Sigmoid colon (tissue), 7 donors: Measurements from ENCODE around the gene TSNAXIP1. TPM values are rescaled to one million over a fixed set of nuclear protein-coding genes. Genes with fewer than 3 reads are reported as not detected.

ENCODE experiments used
- DNase-seq: peaks from one replicate; pipeline ENCODE4 v3.0.0-alpha.2; 2019
- H3K27ac ChIP-seq, 4 donors: fragments of 200-600 bp; sonication (generic); one replicate each; pipeline ENCODE4 v1.5.1; 2016 to 2019; ENCODE audit warnings: mild to moderate bottlenecking in 1 of 4
- H3K27me3 ChIP-seq, 3 donors: fragments of 200-600 bp; sonication (generic); one replicate each; pipeline ENCODE4 v1.5.1; 2019; ENCODE audit warnings: mild to moderate bottlenecking in 1 of 3
- H3K36me3 ChIP-seq, 4 donors: fragments of 200-600 bp; sonication (generic); one replicate each; pipeline ENCODE4 v1.5.1; 2016 to 2019
- H3K4me1 ChIP-seq, 4 donors: fragments of 200-600 bp; sonication (generic); one replicate each; pipeline ENCODE4 v1.5.1; 2017 to 2019
- H3K4me3 ChIP-seq, 4 donors: fragments of 200-600 bp; sonication (generic); one replicate each; pipeline ENCODE4 v1.5.1; 2017 to 2019; ENCODE audit warnings: mild to moderate bottlenecking in 2 of 4, moderate library complexity in 1 of 4
- H3K9me3 ChIP-seq, 4 donors: fragments of 200-600 bp in 3 of 4; sonication (generic) in 3 of 4; one replicate each; pipeline versions ENCODE4 v1.5.1 to v1.6.1; 2013 to 2019
- EP300 ChIP-seq, 4 donors: sonication (generic); formaldehyde crosslinking; IDR thresholded peaks; one replicate each; pipeline ENCODE4 v1.6.1; 2017; ENCODE audit warnings: antibody characterized with exemption in 4 of 4
- POLR2A ChIP-seq, 2 donors: fragments of 450-650 bp; IDR thresholded peaks; one replicate each; pipeline ENCODE4 v1.6.1; 2016; ENCODE audit warnings: antibody characterized with exemption in 2 of 2, mild to moderate bottlenecking in 2 of 2, moderate library complexity in 2 of 2
- POLR2AphosphoS5 ChIP-seq, 4 donors: sonication (generic); formaldehyde crosslinking; IDR thresholded peaks; one replicate each; pipeline ENCODE4 v1.6.1; 2017; ENCODE audit warnings: antibody characterized with exemption in 4 of 4
- WGBS, 2 donors: extraction: QIAGEN DNeasy Blood & Tissue Kit; methylation state at CpG; one replicate each; pipeline ENCODE4 v1.1.7; 2013; 5-methylcytosine and 5-hydroxymethylcytosine counted together
- intact Hi-C: fragments of 100-400 bp; cut with DNase I; formaldehyde crosslinking; loops from one replicate; pipeline ENCODE4 v1.15.1; 2023
- polyA plus RNA-seq, 3 donors: library from polyadenylated mRNA; stranded (reverse); fragments of 200-250 nt; gene quantifications; one replicate each; pipeline ENCODE4 v1.2.3, GENCODE V29; 2013
- small RNA-seq, 3 donors: library from RNA; depleted of rRNA; stranded (forward); fragments of <200 nt; gene quantifications; one replicate each; pipeline ENCODE3, GENCODE V24; 2016
- total RNA-seq, 4 donors: library from RNA; depleted of rRNA; stranded (reverse); fragments of >200 nt; gene quantifications; one replicate each; pipeline ENCODE4 v1.1.0, GENCODE V29; 2016
- TF ChIP-seq, protein P1 (sequence below), 4 experiments: fragments of 450-650 bp in 3 of 4; fragments of 200-600 bp in 1 of 4; IDR thresholded peaks; one replicate each; pipeline ENCODE4 v1.5.1; 2016 to 2019; ENCODE audit warnings: antibody characterized with exemption in 4 of 4, mild to moderate bottlenecking in 3 of 4, moderate library complexity in 2 of 4
- donor health status: healthy with polysubstance abuse.
- donor health status: Bipolar disorder and iron deficiency.
- donor health status: healthy.

Gene TSNAXIP1
- total and polyA plus RNA-seq, 7 donors = 0.60 to 2.9 (median 1.4) TPM; not detected in 1

- peaks cover 19 to 61% (median 27%) of the 10 kb centered on the region in 4 donors for H3K36me3 ChIP-seq
- H3K4me3 ChIP-seq = peak overlapping the region; percentile 68 to 98 (median 84)
- H3K27me3 ChIP-seq = no peaks in the 10 kb centered on the region
- intact Hi-C loops = no loop called here
- no peak for TF ChIP-seq POLR2A (IDR thresholded peaks at IDR 0.05)
- no peak for TF ChIP-seq POLR2AphosphoS5 (IDR thresholded peaks at IDR 0.05)
- TF ChIP-seq EP300 (IDR thresholded peaks at IDR 0.05) = no peak
- TF ChIP-seq, protein P1, sequence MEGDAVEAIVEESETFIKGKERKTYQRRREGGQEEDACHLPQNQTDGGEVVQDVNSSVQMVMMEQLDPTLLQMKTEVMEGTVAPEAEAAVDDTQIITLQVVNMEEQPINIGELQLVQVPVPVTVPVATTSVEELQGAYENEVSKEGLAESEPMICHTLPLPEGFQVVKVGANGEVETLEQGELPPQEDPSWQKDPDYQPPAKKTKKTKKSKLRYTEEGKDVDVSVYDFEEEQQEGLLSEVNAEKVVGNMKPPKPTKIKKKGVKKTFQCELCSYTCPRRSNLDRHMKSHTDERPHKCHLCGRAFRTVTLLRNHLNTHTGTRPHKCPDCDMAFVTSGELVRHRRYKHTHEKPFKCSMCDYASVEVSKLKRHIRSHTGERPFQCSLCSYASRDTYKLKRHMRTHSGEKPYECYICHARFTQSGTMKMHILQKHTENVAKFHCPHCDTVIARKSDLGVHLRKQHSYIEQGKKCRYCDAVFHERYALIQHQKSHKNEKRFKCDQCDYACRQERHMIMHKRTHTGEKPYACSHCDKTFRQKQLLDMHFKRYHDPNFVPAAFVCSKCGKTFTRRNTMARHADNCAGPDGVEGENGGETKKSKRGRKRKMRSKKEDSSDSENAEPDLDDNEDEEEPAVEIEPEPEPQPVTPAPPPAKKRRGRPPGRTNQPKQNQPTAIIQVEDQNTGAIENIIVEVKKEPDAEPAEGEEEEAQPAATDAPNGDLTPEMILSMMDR (IDR thresholded peaks at IDR 0.05) = no peak
- peak overlapping the region; percentile 81 to 92 (median 86) for H3K27ac ChIP-seq
- H3K9me3 ChIP-seq = no peaks in the 10 kb centered on the region
- peaks cover 0 to 38% (median 33%) of the 10 kb centered on the region in 4 donors for H3K4me1 ChIP-seq
- 4 to 12% methylated on average over 23 of the region's 23 CpGs for WGBS, 2 donors
- DNase-seq = no peak
These were observed 67.0 kb downstream of the TSNAXIP1 start for GRCh38 chr16:67873435-67874370.

GRCh38 chr16:67874372-67874771 is 67.7 kb downstream of the TSNAXIP1 start:
- Histone ChIP-seq H3K4me1 (peaks cover 0 to 38% (median 33%) of the 10 kb centered on the region in 4 donors), H3K36me3 (peaks cover 26 to 61% (median 33%) of the 10 kb centered on the region in 4 donors), H3K9me3 (no peaks in the 10 kb centered on the region), H3K27ac (no peak overlapping the region), H3K27me3 (no peaks in the 10 kb centered on the region), H3K4me3 (peak overlapping the region in 2 of 4 donors; percentile 80 to 89)
- intact Hi-C loops = no loop called here
- WGBS, 2 donors = 40 to 76% methylated on average over 3 of the region's 3 CpGs
- DNase-seq = no peak
- no peak for TF ChIP-seq EP300 (IDR thresholded peaks at IDR 0.05)
- TF ChIP-seq POLR2AphosphoS5 (IDR thresholded peaks at IDR 0.05) = no peak
- no peak for TF ChIP-seq POLR2A (IDR thresholded peaks at IDR 0.05)

GRCh38 chr16:67877064-67877463 is 70.4 kb downstream of the TSNAXIP1 start:
- WGBS, 2 donors = 96 to 97% methylated on average over 11 of the region's 11 CpGs
- TF ChIP-seq, protein P1 (IDR thresholded peaks at IDR 0.05) = no peak
- TF ChIP-seq EP300 (IDR thresholded peaks at IDR 0.05) (no peak), POLR2AphosphoS5 (IDR thresholded peaks at IDR 0.05) (no peak), POLR2A (IDR thresholded peaks at IDR 0.05) (no peak)

More at GRCh38 chr16:67877064-67877463, 70.4 kb downstream of the TSNAXIP1 start:
- no peak for DNase-seq
- Histone ChIP-seq H3K9me3 (no peaks in the 10 kb centered on the region), H3K4me1 (peaks cover 0 to 38% (median 33%) of the 10 kb centered on the region in 4 donors), H3K4me3 (no peak overlapping the region), H3K27ac (no peak overlapping the region), H3K36me3 (peaks cover 52 to 63% (median 56%) of the 10 kb centered on the region in 4 donors), H3K27me3 (no peaks in the 10 kb centered on the region)
- intact Hi-C loops = no loop called here

Small RNA genes within 50 kb of the gene (small RNA-seq; reads per million reads assigned to genes)
- 0 reads per million in 3 donors for gene AC040162.2

Other genes starting within 250 kb of the TSNAXIP1 start
- gene CTCF, start 244.4 kb upstream of the TSNAXIP1 start, total RNA-seq = 10 to 100 TPM; 29.2 to 45.7 (median 35.8) TPM
- gene CTCF, start 244.4 kb upstream of the TSNAXIP1 start, polyA plus RNA-seq = 10 to 100 TPM; 25.8 to 28.8 (median 27.5) TPM
- gene CARMIL2, start 161.7 kb upstream of the TSNAXIP1 start, total RNA-seq = 1 to 10 TPM in 1 of 4 donors, under 1 TPM in 3; 0.36 to 1.5 (median 0.75) TPM
- gene CARMIL2, start 161.7 kb upstream of the TSNAXIP1 start, polyA plus RNA-seq = 10 to 100 TPM in 1 of 3 donors, under 1 TPM in 1, not detected in 1; 0.23 to 20.7 TPM
- 10 to 100 TPM; 13.9 to 20.6 (median 18.7) TPM for gene ACD, start 146.6 kb upstream of the TSNAXIP1 start, total RNA-seq
- gene ACD, start 146.6 kb upstream of the TSNAXIP1 start, polyA plus RNA-seq = 10 to 100 TPM in 1 of 3 donors, 1 to 10 TPM in 2; 7.4 to 19.3 (median 9.6) TPM
- gene PARD6A, start 145.9 kb upstream of the TSNAXIP1 start, total RNA-seq = 10 to 100 TPM; 12.8 to 16.6 (median 14.0) TPM
- gene PARD6A, start 145.9 kb upstream of the TSNAXIP1 start, polyA plus RNA-seq = 1 to 10 TPM; 4.2 to 8.3 (median 4.4) TPM
- gene ENKD1, start 140.1 kb upstream of the TSNAXIP1 start, total RNA-seq = 10 to 100 TPM; 21.0 to 27.0 (median 23.2) TPM
- 10 to 100 TPM in 1 of 3 donors, 1 to 10 TPM in 2; 6.9 to 16.2 (median 9.0) TPM for gene ENKD1, start 140.1 kb upstream of the TSNAXIP1 start, polyA plus RNA-seq
- gene C16orf86, start 140.1 kb upstream of the TSNAXIP1 start, total RNA-seq = 10 to 100 TPM in 3 of 4 donors, 1 to 10 TPM in 1; 8.6 to 26.1 (median 21.9) TPM
- 1 to 10 TPM in 2 of 3 donors, under 1 TPM in 1; 0.46 to 5.0 (median 1.8) TPM for gene C16orf86, start 140.1 kb upstream of the TSNAXIP1 start, polyA plus RNA-seq
- gene GFOD2, start 87.6 kb upstream of the TSNAXIP1 start, total RNA-seq = 10 to 100 TPM in 2 of 4 donors, 1 to 10 TPM in 2; 8.1 to 19.1 (median 11.1) TPM
- 10 to 100 TPM; 13.8 to 19.5 (median 15.5) TPM for gene GFOD2, start 87.6 kb upstream of the TSNAXIP1 start, polyA plus RNA-seq
- 1 to 10 TPM; 7.1 to 10.0 (median 7.6) TPM for gene RANBP10, start 329 bp upstream of the TSNAXIP1 start, total RNA-seq
- 10 to 100 TPM in 1 of 3 donors, 1 to 10 TPM in 2; 4.2 to 15.5 (median 4.6) TPM for gene RANBP10, start 329 bp upstream of the TSNAXIP1 start, polyA plus RNA-seq
- gene THAP11, start 35.4 kb downstream of the TSNAXIP1 start, total RNA-seq = 10 to 100 TPM; 63.9 to 85.6 (median 75.2) TPM
- 10 to 100 TPM; 16.2 to 23.4 (median 20.8) TPM for gene THAP11, start 35.4 kb downstream of the TSNAXIP1 start, polyA plus RNA-seq
- 100 to 1,000 TPM in 1 of 4 donors, 10 to 100 TPM in 3; 50.8 to 106 (median 85.4) TPM for gene NUTF2, start 40.0 kb downstream of the TSNAXIP1 start, total RNA-seq
- gene NUTF2, start 40.0 kb downstream of the TSNAXIP1 start, polyA plus RNA-seq = 100 to 1,000 TPM in 1 of 3 donors, 10 to 100 TPM in 2; 93.8 to 115 (median 99.7) TPM
- 10 to 100 TPM; 27.5 to 53.7 (median 41.8) TPM for gene CENPT, start 40.8 kb downstream of the TSNAXIP1 start, total RNA-seq
- gene CENPT, start 40.8 kb downstream of the TSNAXIP1 start, polyA plus RNA-seq = 10 to 100 TPM in 2 of 3 donors, 1 to 10 TPM in 1; 9.6 to 38.3 (median 19.0) TPM
- 10 to 100 TPM; 24.5 to 42.4 (median 32.2) TPM for gene EDC4, start 66.2 kb downstream of the TSNAXIP1 start, total RNA-seq
- gene EDC4, start 66.2 kb downstream of the TSNAXIP1 start, polyA plus RNA-seq = 10 to 100 TPM; 28.8 to 48.9 (median 42.3) TPM
- not detected for gene NRN1L, start 78.0 kb downstream of the TSNAXIP1 start, total RNA-seq
- 1 to 10 TPM in 1 of 3 donors, not detected in 2; 1.1 TPM for gene NRN1L, start 78.0 kb downstream of the TSNAXIP1 start, polyA plus RNA-seq
- gene PSKH1, start 86.4 kb downstream of the TSNAXIP1 start, total RNA-seq = 10 to 100 TPM; 13.9 to 20.8 (median 17.2) TPM
- 10 to 100 TPM; 22.2 to 29.2 (median 26.8) TPM for gene PSKH1, start 86.4 kb downstream of the TSNAXIP1 start, polyA plus RNA-seq
- 1 to 10 TPM in 1 of 4 donors, under 1 TPM in 2, not detected in 1; 0.71 to 1.7 (median 0.82) TPM for gene CTRL, start 125.0 kb downstream of the TSNAXIP1 start, total RNA-seq
- 1 to 10 TPM in 1 of 3 donors, not detected in 2; 2.1 TPM for gene CTRL, start 125.0 kb downstream of the TSNAXIP1 start, polyA plus RNA-seq
- 10 to 100 TPM; 37.1 to 61.0 (median 42.5) TPM for gene PSMB10, start 130.0 kb downstream of the TSNAXIP1 start, total RNA-seq
- 100 to 1,000 TPM; 170 to 200 (median 183) TPM for gene PSMB10, start 130.0 kb downstream of the TSNAXIP1 start, polyA plus RNA-seq
- gene LCAT, start 137.2 kb downstream of the TSNAXIP1 start, total RNA-seq = 10 to 100 TPM; 10.4 to 31.0 (median 15.2) TPM
- gene LCAT, start 137.2 kb downstream of the TSNAXIP1 start, polyA plus RNA-seq = 1 to 10 TPM in 2 of 3 donors, under 1 TPM in 1; 0.60 to 5.5 (median 1.6) TPM
- gene SLC12A4, start 161.7 kb downstream of the TSNAXIP1 start, total RNA-seq = 10 to 100 TPM; 27.6 to 77.0 (median 45.6) TPM
- gene SLC12A4, start 161.7 kb downstream of the TSNAXIP1 start, polyA plus RNA-seq = 10 to 100 TPM in 1 of 3 donors, 1 to 10 TPM in 2; 3.0 to 13.3 (median 3.2) TPM
- under 1 TPM in 1 of 4 donors, not detected in 3; 0.27 TPM for gene DPEP3, start 173.6 kb downstream of the TSNAXIP1 start, total RNA-seq
- gene DPEP3, start 173.6 kb downstream of the TSNAXIP1 start, polyA plus RNA-seq = under 1 TPM in 2 of 3 donors, not detected in 1; 0.09 to 0.46 TPM
- 1 to 10 TPM; 2.1 to 3.9 (median 3.1) TPM for gene DPEP2, start 192.6 kb downstream of the TSNAXIP1 start, total RNA-seq
- 10 to 100 TPM in 1 of 3 donors, 1 to 10 TPM in 1, under 1 TPM in 1; 0.69 to 11.9 (median 1.2) TPM for gene DPEP2, start 192.6 kb downstream of the TSNAXIP1 start, polyA plus RNA-seq
- not detected for gene DPEP2NB, start 209.0 kb downstream of the TSNAXIP1 start, total RNA-seq
- not detected for gene DPEP2NB, start 209.0 kb downstream of the TSNAXIP1 start, polyA plus RNA-seq
- gene DDX28, start 216.3 kb downstream of the TSNAXIP1 start, total RNA-seq = 1 to 10 TPM; 5.0 to 6.9 (median 5.8) TPM
- gene DDX28, start 216.3 kb downstream of the TSNAXIP1 start, polyA plus RNA-seq = 10 to 100 TPM in 1 of 3 donors, 1 to 10 TPM in 2; 3.0 to 12.8 (median 5.1) TPM
- gene DUS2, start 216.4 kb downstream of the TSNAXIP1 start, total RNA-seq = 1 to 10 TPM; 3.6 to 7.3 (median 5.3) TPM
- 10 to 100 TPM in 1 of 3 donors, 1 to 10 TPM in 2; 6.6 to 17.3 (median 7.4) TPM for gene DUS2, start 216.4 kb downstream of the TSNAXIP1 start, polyA plus RNA-seq